Stimulated activated CD4-positive, alpha-beta T cell treated with anti-CD3 and anti-CD28 coated beads, Interleukin-1b, Interleukin-23, amount 100 ng/mL, for 4 hours (primary cell): ENCODE results near the gene ME3.

ENCODE experiments used
- DNase-seq, 2 donors: peaks; one replicate each; pipeline ENCODE4 v3.0.0-alpha.2; 2020; ENCODE audit warnings: low read depth in 2 of 2

Gene ME3

DNA sequence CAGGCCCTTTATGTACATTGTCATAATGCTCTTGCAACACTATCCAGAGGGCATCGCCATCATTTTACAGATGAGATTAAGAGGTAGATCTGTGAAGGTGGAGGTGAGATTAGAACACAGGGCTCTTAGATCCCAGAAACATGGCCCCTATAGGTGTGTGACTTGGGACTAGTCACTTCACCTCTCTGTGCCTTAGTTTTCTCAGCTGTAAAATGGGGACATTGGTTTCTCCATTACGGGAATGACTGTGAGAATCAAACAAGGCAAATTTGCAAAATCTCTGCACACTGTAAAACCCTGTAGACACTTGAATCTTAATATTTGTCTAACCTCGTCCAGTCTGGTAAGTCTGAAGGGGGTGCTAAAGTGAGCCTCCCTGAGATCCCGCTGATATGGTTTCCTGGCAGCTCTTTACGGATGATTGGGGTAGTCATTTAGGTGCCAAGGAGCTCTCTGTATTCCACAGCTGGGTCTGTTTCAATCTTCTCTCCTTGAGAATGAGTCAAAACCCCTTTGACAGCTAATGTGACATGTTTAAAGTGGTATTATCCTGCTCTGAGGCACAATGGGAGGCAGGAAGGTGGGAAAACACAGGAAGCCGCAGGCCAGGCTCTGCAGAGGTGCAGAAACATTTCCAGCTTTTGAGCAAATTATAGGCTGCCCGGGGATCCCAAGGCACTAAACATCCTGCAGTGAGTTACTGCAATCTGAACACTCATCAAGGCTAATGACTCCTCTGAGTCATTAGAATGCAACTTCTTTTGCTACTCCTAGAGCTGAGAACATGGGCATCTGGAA lies 156.9 kb downstream of the ME3 start:
- no peak for DNase-seq

DNA sequence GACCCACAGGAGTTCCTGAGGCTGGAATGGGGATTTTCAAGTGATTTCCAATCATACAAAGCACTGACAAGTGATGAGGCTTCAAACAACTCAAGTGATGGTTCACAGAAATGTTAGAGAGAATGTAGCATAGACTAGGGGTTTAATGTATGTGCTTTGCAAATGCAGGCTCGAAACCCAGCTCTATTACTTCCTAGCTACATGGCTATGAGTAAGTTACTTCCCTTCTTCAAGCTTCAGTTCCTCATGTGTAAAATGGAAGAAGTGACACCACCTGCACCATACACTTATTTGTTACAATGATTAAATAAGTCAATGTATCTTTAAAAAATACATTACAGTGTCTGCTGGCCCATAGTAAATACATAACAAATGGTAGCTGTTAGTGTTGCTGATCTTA lies 158.0 kb downstream of the ME3 start:
- DNase-seq = no peak

GRCh38 chr11:86513746-86514373 lies 158.6 kb downstream of the ME3 start:
- no peak for DNase-seq

- no peak for DNase-seq
Measured at GRCh38 chr11:86513138-86513537, 159.3 kb downstream of the ME3 start.

- no peak for DNase-seq
Measured at GRCh38 chr11:86511086-86511551, 161.3 kb downstream of the ME3 start.

DNA sequence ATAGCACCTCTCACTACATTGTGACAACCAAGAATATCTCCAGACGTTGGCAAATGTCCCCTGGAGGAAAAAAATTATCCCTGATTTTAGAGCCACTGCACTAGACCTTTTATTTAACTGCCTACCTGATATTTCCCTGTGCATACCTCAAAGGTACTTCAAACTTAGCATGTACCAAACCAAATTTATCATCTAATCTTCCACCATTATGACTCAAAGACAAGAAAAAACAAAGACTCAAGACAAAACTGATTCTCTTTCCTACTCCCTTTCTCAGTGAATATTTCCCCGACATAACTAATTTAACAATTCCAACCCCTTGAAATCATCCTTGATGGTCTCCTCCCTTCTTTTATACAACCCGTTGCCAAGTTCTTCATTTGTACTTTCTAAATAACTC lies 161.7 kb downstream of the ME3 start:
- DNase-seq = no peak

- DNase-seq = no peak
Measured at GRCh38 chr11:86510097-86510496, 162.3 kb downstream of the ME3 start.

- no peak for DNase-seq
Measured at GRCh38 chr11:86509588-86509974, 162.8 kb downstream of the ME3 start.

DNA sequence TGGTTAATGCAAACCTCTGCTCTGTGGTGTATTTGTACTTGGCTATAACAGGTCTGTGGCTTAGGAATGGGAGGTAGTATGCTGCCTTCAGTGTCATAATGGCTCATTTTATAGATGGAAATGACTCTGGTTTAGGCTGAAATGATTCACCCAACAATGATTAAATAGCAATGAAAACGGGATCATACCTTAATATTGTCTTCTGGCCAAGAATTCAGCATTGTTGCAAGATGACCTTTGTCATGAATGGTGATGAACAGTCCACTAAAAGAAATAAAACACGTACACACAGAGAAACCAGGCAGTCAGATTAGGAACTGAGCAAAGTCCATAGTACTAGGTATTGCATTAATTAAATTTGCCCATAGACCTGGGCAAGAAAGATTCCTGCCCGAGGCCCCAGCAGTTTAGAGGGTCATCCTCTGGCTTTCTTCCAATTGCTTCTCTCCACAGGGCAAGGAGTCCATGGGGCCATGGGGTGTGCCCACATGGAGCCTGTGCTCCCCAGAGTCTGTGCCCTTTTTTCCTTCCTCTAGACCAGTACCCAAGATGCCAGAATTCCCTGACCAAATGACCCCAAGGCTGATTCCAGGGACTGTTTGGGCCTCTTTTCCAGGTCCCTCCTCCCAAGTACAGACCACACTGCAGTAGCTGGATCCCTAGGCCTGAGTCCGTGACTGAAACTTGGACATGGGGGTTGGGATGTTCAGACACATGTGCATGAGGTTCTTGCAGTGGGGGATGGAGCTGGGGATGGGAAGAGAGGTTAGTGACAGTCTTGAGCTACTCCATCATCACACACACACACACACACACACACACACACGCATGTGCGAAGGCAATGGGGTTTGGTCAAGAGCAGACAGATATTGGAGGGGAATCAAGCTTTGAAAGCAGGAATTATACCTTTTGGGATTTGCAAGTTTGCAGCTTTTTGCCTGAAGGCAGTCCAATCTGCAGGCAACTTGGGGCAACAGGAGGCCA lies 163.5 kb downstream of the ME3 start:
- no peak for DNase-seq

- DNase-seq = no peak
Measured at GRCh38 chr11:86507249-86507845, 165.1 kb downstream of the ME3 start.

GRCh38 chr11:86506235-86506634 lies 166.2 kb downstream of the ME3 start:
- DNase-seq = no peak

GRCh38 chr11:86503131-86503530 lies 169.3 kb downstream of the ME3 start:
- no peak for DNase-seq

GRCh38 chr11:86502137-86502642 lies 170.2 kb downstream of the ME3 start:
- DNase-seq = no peak

DNA sequence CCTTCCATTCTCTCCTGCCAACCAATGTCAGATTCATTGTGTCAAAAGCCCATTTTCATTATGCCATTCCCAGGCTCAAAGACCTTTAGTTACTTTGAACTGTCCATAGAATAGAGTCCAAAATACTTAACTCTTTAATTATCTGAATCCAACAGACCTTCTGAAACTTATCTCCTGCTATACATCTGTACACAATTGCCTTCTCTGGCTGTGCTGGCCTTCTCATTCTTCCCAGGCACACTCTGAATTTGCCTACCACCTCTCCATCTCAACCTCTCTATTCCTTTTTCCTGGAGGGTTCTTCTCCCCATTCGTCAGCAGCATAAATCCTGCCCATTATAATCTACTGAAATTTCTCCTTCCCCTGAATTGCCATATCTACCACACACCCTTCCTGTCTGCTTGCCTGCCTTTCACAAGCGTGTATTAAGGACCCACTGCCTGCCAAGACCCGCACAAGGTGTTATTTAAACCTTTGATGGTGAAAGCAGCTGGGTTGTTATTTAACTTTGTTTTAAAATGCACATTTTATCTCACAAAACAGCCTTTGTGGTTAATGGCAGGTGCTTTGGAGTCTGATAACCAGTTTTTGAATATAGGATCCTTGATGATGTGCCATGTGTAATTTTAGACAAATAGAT lies 171.8 kb downstream of the ME3 start:
- no peak for DNase-seq

- no peak for DNase-seq
Measured at GRCh38 chr11:86499723-86500129, 172.7 kb downstream of the ME3 start.

GRCh38 chr11:86497836-86498235 lies 174.6 kb downstream of the ME3 start:
- no peak for DNase-seq

- DNase-seq = no peak
Measured at GRCh38 chr11:86497310-86497709, 175.1 kb downstream of the ME3 start.

DNA sequence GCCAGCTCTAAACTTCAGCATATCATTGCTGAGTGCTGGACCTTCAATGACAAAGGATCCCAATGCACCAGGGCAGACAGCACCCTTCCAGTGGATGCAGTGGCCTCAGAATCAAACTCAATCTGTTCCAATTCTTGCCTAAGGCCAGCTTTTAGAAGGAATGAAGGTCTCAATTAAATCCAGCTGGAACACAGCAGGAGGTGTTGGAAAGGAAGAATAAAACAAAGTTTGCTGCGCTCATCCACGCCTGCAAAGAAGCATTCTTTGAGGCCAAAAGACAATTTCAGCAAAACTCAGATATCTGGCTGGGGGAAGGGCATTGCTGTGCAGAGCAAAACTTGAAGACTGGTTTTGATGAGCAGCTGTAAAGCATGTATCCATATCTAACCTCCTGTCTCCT lies 177.1 kb downstream of the ME3 start:
- no peak for DNase-seq

DNA sequence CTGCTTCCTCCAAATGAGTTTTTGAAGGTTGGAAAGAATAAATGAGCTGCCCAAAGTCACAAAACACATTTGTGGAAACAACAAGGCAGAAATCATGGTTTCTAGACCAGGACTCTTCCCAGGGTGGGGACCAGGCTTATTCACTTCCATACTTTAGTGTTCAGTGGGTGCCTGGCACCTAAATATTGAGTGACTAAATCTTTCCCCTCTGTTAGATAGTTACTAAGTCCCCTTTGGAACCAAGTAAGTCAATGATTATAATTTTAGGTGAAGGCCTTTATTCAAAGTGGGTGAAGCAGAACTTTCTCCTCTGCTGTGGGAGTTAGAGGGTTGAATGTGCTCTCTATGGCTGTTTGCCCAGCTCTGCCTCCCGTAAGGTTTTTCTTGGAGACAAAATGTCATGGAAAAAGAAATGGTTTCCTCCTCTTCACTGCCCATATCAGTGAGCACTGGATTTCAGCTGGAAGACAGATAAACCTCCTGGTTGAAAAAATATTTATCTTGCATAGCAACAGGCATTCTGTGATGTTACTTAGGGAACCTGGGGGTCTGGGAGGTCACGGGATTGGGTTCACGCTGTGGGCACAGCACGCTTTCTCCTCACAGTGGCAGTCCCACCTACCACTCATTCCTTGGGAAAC lies 179.9 kb downstream of the ME3 start:
- DNase-seq = no peak

DNA sequence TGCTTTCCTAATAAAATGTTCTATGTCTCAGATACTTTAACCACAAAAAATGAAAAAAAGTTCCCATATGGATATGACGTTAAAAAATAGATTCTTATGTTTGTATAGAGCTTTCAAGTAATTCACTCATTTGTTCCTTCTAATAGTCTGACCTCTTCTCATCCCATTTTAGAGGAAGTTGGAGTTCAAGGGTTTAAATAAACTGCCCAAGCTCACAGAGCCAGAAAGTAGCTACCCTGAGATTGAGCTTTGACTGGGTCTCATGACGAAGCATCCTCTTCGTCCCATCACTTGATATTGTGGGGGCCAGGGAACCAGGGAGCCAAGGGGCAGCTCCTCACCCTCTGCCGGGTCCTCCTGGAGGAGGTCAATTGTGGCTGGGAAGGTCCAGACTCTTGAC lies 181.4 kb downstream of the ME3 start:
- DNase-seq = no peak

- DNase-seq = no peak
Measured at GRCh38 chr11:86490582-86490981, 181.8 kb downstream of the ME3 start.
